H54 (cell line): ENCODE measurements around the gene GNLY.

ENCODE experiments used
- DNase-seq: peaks from one replicate; pipeline ENCODE4 v3.0.0; 2011; ENCODE audit warnings: low spot score, mixed read lengths; ENCODE audit not compliant: insufficient read length
- FAIRE-seq: peaks from 3 replicates; lab custom pipeline; 2011; peaks lifted over from hg19 to GRCh38; lab: Jason Lieb, UNC
- POLR2A ChIP-seq: IDR thresholded peaks from 2 replicates; pipeline ENCODE4 v1.6.1; 2011; ENCODE audit warnings: low read depth, mild to moderate bottlenecking, low read length

GNLY gene

DNA sequence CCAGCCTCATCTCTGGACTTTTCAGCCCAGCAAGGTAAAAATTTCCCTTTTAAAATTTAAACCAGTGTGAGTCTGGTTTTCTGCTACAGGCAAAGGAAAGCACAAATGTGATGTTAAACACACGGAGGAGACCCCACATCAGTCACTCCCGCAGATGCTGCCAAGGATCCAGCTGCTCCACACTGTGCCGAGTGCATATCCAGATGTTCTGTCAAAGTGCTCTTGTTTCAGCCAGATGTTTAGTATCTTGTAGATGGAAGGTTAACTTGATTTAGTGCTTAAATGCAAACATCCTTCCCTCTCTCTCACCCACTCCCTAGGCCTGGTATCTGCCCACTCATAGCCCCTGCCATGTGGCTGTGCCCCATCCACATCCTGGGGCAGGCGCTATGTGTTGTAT is 43.8 kb downstream of the GNLY start:
- no peak for TF ChIP-seq POLR2A
- no peak for FAIRE-seq
- DNase-seq: no peak

DNA sequence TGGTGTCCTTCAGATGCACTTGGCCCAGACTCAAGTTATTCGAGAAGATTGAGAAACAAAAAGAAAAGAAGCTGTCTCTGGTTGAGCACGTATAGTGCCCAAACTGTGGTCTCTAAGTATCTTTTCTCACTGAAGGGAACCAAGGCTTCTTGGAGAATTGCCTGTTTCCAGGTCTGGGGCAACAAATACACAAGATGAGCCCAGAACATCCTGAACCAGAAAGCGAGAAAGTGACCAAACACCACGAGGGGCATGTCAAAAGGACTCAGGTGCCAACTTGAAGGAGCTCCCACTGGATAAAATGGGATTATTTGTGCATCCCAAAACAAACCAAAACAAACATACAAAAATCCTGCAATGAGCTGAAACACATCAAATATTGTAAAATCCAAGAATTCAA is 46.0 kb downstream of the GNLY start:
- no peak for DNase-seq
- no peak for TF ChIP-seq POLR2A
- FAIRE-seq: no peak

DNA sequence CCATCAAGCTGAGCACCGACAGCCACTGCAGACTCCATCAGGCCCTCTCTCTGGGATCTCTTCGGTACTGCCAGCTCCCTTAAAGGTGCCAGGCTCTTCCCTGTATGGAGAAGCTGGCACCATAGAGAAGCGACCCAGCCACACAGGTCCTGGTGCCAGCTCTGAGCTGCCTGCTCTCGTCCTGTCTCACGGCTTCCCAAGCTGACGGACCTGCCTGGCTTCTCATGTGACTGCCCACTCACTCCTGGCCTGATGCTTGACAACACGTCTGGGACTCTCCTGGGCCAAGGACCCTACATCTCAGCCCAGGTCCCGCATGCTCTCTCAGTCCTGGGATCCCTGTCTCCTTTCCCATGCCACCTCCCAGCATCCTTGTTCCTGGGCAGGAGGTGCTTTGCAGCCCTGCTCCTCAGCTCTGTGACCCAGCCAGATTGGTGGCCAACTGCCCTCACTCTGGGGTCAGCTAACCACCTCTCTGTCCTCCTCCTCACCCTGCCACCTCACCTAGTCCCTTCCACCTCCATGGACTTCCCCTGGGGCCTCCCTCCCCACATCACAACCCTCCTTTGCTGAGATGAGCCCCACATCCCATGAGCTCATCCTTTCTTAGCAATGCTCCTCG is 47.2 kb downstream of the GNLY start:
- no peak for FAIRE-seq
- no peak for TF ChIP-seq POLR2A
- DNase-seq: no peak

DNA sequence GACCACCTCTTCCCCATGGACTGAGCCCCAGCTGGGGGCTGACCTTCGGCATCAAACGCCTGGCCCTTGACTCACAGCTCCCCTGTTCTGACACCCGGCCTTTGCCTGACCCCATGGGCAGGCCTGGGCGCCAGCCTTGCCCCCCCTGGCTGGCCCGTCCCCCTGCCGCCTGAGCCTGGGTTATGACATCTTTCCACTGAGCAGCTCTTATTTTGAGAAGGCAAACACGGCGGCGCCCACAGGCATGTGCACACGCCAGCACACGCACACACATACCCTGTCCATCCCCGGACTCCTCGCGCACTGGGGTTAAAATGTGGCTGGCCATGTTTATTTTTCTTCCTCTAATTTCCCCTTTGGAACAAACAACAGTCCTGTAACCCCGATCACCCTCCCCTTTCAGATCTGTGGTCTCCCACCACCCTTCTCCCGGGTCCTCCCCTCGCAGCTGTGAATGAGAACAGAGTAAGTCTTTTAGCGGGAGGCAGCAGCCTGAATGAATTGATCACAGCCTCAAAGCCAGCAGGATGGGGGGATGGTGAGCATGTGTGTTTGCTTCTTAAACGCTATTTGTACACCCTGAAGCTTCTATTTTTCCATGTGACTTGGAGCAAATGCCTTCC is 47.8 kb downstream of the GNLY start:
- TF ChIP-seq POLR2A: no peak
- FAIRE-seq: no peak
- DNase-seq: no peak

DNA sequence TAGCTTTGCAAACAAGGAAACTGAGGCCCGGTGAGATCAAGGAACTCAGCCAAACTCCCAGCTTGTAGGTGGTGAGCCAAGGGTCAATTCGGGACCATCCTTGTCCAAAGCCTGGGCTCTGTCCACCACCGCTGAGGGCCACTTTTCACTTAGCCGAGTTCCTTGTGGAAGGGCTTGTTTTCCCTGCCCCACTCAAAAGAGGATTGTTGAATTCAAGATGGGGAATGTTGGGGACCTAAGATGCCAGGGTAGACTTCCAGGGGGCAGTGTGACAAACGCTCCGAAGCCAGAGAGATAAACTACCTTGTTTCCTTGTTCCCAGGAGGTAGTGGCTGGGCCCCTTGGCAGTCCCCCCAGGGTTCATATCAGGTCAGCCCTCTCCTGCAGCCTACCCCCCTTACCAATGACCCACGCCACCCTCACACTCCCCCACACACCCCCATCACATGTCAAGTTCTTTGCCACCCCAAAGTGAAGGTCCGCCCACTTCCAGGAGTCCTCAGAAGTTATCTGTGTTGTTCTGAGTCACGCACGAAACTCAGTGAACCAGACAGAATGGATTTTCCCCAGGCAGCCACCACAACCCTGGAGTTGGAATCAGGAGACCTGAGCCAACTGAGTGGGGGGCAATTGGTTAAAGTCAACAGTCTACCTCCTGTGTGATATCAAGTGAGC is 49.3 kb downstream of the GNLY start:
- FAIRE-seq (no peak), DNase-seq (no peak)
- TF ChIP-seq POLR2A: no peak

DNA sequence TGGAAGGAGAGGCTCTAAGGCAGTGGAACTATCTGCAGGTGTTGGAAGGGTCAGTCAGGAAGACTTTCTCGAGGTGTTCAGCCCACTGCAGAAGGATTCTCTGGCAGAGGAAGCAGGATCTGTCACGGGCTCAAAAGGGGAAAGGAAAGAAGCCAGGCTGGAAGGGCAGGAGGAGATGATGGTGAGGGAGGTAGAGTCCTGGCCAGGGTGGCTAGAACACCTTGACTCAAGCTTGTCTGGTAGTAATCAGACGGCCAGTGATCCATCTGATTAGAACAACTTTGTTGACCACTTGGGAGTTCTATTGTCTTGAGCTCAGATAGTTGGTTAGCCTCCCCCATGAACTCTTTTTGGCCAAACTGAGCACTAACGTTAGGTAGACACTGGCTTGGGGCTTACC is 49.9 kb downstream of the GNLY start:
- DNase-seq (no peak), FAIRE-seq (no peak)
- TF ChIP-seq POLR2A: no peak

DNA sequence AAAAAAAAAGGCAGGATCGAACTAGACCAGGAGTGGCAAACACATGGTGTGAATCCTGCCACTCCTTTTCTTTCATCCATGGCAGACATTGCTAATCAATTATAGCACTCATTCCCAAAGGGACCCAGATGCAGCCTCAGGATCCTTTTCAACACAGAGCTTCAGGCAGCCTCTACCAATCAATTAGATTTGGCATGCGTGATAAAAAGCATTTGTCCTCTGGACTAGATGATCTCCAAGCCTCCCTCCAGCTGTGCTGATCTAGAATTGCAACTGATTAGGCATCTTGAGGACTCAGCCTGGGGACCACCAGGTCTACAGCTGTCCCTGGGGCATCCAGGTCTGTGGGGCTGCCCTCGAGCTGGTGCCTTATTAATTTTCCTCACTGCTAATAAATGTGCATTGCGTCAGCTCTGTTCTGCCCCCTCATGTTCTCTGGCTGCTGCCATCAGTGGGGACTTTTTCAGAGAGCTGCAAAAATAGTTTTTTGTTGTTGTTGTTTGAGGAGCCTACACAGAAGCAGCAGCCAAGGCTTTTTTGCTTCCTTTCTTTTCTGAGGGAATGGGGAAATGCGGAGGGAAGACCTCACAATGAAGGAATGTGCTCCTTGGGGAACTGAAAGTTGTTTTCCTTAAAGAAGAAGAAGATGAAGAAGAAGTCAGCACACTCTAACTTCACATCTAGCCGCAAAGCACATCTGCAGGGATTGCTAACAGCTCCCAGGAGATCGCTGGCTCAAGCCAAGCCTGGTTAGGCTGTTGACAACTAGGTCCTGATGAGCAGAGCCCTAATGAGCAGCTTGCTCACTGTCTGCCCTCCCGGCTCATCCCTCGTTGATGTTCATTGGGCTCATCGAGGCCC is 50.8 kb downstream of the GNLY start:
- no peak for TF ChIP-seq POLR2A
- DNase-seq (no peak), FAIRE-seq (no peak)

DNA sequence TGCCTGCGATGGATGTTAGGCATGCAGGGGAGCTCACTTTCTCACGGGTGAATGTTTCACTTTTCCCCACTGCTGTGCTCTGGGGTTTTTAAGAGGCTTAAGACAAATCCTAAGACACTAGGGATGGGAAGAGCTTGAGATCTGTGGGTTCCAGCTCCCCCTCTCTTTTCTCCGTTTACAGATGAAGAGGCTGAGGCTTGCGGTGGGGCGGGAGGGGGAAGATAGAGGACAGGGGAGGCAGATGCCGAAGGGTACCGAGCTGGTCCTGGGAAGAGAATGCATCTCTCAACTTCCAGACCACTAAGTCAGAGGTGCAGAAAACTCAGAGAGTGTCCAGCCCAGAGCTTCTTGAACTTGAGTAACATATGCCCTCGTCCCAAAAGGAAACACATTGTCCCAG is 51.5 kb downstream of the GNLY start:
- DNase-seq: no peak

DNA sequence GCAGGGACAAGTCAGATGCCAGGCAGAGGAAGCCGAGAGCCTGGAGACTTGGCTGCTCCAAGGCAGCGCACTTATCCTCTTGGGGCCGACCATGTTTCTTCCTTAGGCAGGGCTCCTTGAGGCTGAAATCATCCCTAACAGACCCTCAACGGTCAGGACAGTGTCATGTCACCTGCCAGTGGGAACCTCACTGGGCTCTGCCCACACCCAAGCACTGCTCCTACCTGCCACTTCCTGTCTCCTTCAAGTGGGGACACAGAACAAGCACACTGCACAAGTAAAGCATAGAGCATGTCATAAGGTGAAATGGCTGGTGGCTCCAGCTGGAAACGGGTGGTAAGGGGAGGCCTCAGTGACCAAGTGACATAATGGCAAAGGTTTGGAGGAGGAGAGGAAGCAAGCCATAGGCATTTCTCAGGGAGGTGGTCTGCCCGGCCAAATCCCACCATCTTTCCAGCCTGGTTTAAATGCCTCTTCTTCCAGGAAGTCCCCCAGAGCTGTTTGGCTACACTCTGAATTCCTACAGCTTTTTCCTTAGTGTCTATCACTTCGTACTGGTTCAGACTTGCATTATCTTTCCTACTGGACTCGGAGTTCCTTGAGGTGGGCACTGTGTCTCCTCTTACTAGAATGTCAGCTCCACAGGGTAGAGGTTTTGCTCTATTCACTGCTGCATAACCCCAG is 52.3 kb downstream of the GNLY start:
- DNase-seq: no peak
- FAIRE-seq: no peak
- no peak for TF ChIP-seq POLR2A

More for the DNA sequence above, 51.5 kb downstream of the GNLY start:
- no peak for TF ChIP-seq POLR2A
- no peak for FAIRE-seq

DNA sequence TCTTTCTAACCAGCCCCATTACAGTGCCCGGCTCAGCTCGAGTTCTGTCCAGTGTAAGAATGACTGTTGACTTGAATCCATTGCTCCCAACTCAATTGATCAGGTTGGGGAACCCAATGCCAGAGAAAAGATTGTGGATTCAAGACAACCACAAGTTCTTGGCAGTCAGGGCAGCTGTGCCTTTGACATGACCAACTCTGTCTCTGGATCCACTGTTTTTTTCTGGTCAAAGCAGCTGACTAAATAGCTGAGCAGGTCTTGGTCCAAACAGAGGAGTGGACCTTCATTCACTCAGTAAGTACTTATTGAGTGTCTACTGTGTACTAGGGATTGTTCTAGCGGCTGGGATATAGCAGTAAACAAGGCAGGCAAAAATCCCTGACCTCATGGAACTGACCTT is 53.3 kb downstream of the GNLY start:
- DNase-seq (no peak), FAIRE-seq (no peak)
- TF ChIP-seq POLR2A: no peak

DNA sequence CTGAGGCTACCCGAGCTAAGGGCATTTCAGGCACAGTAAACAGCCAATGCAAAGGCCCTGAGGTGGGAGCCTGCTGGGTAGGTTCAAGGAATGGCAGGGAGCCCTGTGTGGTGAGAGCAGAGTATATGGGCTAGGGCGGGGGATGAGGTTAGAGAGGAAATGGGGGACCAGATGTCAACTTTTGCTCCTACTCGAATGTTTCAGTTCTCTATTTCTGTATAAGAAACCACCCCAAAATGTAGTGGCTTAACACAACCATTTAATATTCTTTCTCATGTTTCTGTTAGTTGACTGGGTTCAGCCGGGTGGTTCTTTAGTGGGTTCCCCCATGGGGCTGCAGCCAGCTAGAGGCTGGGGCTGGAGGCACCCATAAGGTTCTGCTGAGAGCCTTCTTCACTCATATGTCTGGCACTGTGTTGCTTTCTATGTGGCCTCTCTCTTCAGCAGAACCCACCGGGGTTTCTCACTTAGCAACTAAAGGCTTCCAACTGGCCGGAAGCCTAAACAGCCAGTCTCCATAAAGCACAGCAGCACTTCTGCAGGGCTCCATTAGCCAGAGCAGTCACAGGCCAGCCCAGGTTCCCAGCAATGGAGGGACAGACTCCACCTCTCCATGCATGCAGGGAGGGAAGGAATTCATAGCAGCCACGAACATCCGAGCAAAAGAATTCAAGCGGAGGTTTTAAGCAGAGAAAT is 54.0 kb downstream of the GNLY start:
- no peak for FAIRE-seq
- DNase-seq: no peak
- TF ChIP-seq POLR2A: no peak
